Stimulated activated CD8-positive, alpha-beta memory T cell treated with anti-CD3 and anti-CD28 coated beads, Interleukin-4, amount 100 ng/mL, for 4 hours (primary cell): ENCODE measurements around the gene PTRH2.
"Not testable (repeated sequence)": the region's sequence is repeated elsewhere in the genome, so short reads cannot be mapped to it uniquely, and the experiment has no call there.

ENCODE experiments used
- DNase-seq, 2 donors: peaks; one replicate each; pipeline ENCODE4 v3.0.0-alpha.2; 2020; ENCODE audit warnings: low read depth in 2 of 2, low spot score in 1 of 2

PTRH2 gene

GRCh38 chr17:59707149-59707970, at the start of gene PTRH2, which contains the start of gene VMP1:
Gene PTRH2 (minus strand): TSS chr17:59707430. CDS start chr17:59697978, 9,452 bp downstream.
Gene VMP1 (plus strand): TSS chr17:59707654. CDS start chr17:59731447, 23,793 bp downstream.
- DNase-seq: peak; percentile 70 to 83

- no peak for DNase-seq
Measured at GRCh38 chr17:59756236-59756818, 49.1 kb upstream of the PTRH2 start.

- not testable (repeated sequence) for DNase-seq
Measured at GRCh38 chr17:59755069-59755468, 47.8 kb upstream of the PTRH2 start.

- no peak for DNase-seq
Measured at GRCh38 chr17:59754552-59754951, 47.3 kb upstream of the PTRH2 start.

- DNase-seq: no peak
Measured at GRCh38 chr17:59753522-59754467, 46.6 kb upstream of the PTRH2 start.

GRCh38 chr17:59752922-59753321, 45.7 kb upstream of the PTRH2 start:
- DNase-seq: no peak

- no peak for DNase-seq
Measured at GRCh38 chr17:59752446-59752845, 45.2 kb upstream of the PTRH2 start.

- no peak for DNase-seq
Measured at GRCh38 chr17:59751955-59752413, 44.8 kb upstream of the PTRH2 start.

- DNase-seq: no peak
Measured at GRCh38 chr17:59748591-59748990, 41.4 kb upstream of the PTRH2 start.

- DNase-seq: no peak
Measured at GRCh38 chr17:59746849-59747445, 39.7 kb upstream of the PTRH2 start.

- no peak for DNase-seq
Measured at GRCh38 chr17:59745040-59745439, 37.8 kb upstream of the PTRH2 start.

- no peak for DNase-seq
Measured at GRCh38 chr17:59743842-59744241, 36.6 kb upstream of the PTRH2 start.

- no peak for DNase-seq
Measured at GRCh38 chr17:59737324-59737723, 30.1 kb upstream of the PTRH2 start.

GRCh38 chr17:59734226-59734625, 27.0 kb upstream of the PTRH2 start:
- DNase-seq: no peak

GRCh38 chr17:59733697-59734096, 26.5 kb upstream of the PTRH2 start:
- DNase-seq: no peak

- DNase-seq: no peak
Measured at GRCh38 chr17:59730268-59730834, 23.1 kb upstream of the PTRH2 start.

GRCh38 chr17:59727817-59728533, 20.7 kb upstream of the PTRH2 start:
- no peak for DNase-seq

- no peak for DNase-seq
Measured at GRCh38 chr17:59725691-59726090, 18.5 kb upstream of the PTRH2 start.

GRCh38 chr17:59723607-59724006, 16.4 kb upstream of the PTRH2 start:
- no peak for DNase-seq

- DNase-seq: no peak
Measured at GRCh38 chr17:59723041-59723440, 15.8 kb upstream of the PTRH2 start.
